H9 (cell line): ENCODE measurements around the gene RNPEP. TPM values are rescaled to one million over a fixed set of nuclear protein-coding genes. Genes with fewer than 3 reads are reported as not detected.
A peak's percentile ranks its signal among the peaks of the same experiment; 100 is the strongest.

Source experiments
- DNase-seq: peaks from one replicate; pipeline ENCODE4 v3.0.0-alpha.2; 2017
- H2AFZ ChIP-seq: one replicate; pipeline ENCODE4 v1.6.1; 2013; ENCODE audit warnings: mild to moderate bottlenecking, low read length, control low read depth, moderate library complexity
- H2AK5ac ChIP-seq: 2 replicates; pipeline ENCODE4 v1.6.1; 2013; ENCODE audit warnings: low read length, control low read depth, mixed read lengths; ENCODE audit not compliant: insufficient read length
- H2BK120ac ChIP-seq: one replicate; pipeline ENCODE4 v1.6.1; 2013; ENCODE audit warnings: low read depth, mild to moderate bottlenecking, low read length, control low read depth, inconsistent platforms; ENCODE audit not compliant: poor library complexity, severe bottlenecking
- H2BK12ac ChIP-seq: 2 replicates; pipeline ENCODE4 v1.6.1; 2013; ENCODE audit warnings: low read length, control low read depth, mixed read lengths, low read depth; ENCODE audit not compliant: insufficient read length
- H2BK15ac ChIP-seq: 2 replicates; pipeline ENCODE4 v1.6.1; 2013; ENCODE audit warnings: low read depth, low read length, control low read depth
- H2BK20ac ChIP-seq: one replicate; pipeline ENCODE4 v1.6.1; 2013; ENCODE audit warnings: low read depth, mild to moderate bottlenecking, low read length, control low read depth, inconsistent platforms; ENCODE audit not compliant: poor library complexity, severe bottlenecking
- H2BK5ac ChIP-seq: 2 replicates; pipeline ENCODE4 v1.6.1; 2013; ENCODE audit warnings: low read length, control low read depth, mixed read lengths; ENCODE audit not compliant: insufficient read length
- H3K14ac ChIP-seq: 2 replicates; pipeline ENCODE4 v1.6.1; 2013; ENCODE audit warnings: low read length, control low read depth; ENCODE audit not compliant: insufficient read depth
- H3K18ac ChIP-seq: 2 replicates; pipeline ENCODE4 v1.6.1; 2013; ENCODE audit warnings: low read depth, mild to moderate bottlenecking, mixed read lengths, low read length, control low read depth; ENCODE audit not compliant: insufficient read length
- H3K23ac ChIP-seq: 2 replicates; pipeline ENCODE4 v1.6.1; 2013; ENCODE audit warnings: low read length, control low read depth, mixed read lengths, low read depth; ENCODE audit not compliant: insufficient read length
- H3K23me2 ChIP-seq: 2 replicates; pipeline ENCODE4 v1.6.1; 2013; ENCODE audit warnings: low read depth, mild to moderate bottlenecking, mixed read lengths, low read length, control low read depth; ENCODE audit not compliant: insufficient read length, poor library complexity, severe bottlenecking
- H3K27ac ChIP-seq: 2 replicates; pipeline ENCODE4 v1.5.1; 2013; ENCODE audit warnings: low read length, control low read depth, mixed read lengths, low read depth; ENCODE audit not compliant: insufficient read length
- H3K27me3 ChIP-seq: 2 replicates; pipeline ENCODE4 v1.6.1; 2013; ENCODE audit warnings: low read length, control low read depth, inconsistent platforms; ENCODE audit not compliant: insufficient read depth
- H3K4ac ChIP-seq: 2 replicates; pipeline ENCODE4 v1.6.1; 2013; ENCODE audit warnings: low read depth, mild to moderate bottlenecking, control low read depth, inconsistent platforms, low read length, moderate library complexity
- H3K4me1 ChIP-seq: 2 replicates; pipeline ENCODE4 v1.6.1; 2013; ENCODE audit warnings: low read length, control low read depth, inconsistent platforms; ENCODE audit not compliant: insufficient read depth
- H3K4me2 ChIP-seq: 2 replicates; pipeline ENCODE4 v1.6.1; 2013; ENCODE audit warnings: low read length, control low read depth, mixed read lengths; ENCODE audit not compliant: insufficient read length, insufficient read depth
- H3K56ac ChIP-seq: 2 replicates; pipeline ENCODE4 v1.6.1; 2013; ENCODE audit warnings: low read depth, mild to moderate bottlenecking, mixed read lengths, low read length, control low read depth; ENCODE audit not compliant: insufficient read length
- H3K79me1 ChIP-seq: 2 replicates; pipeline ENCODE4 v1.6.1; 2013; ENCODE audit warnings: low read depth, mild to moderate bottlenecking, moderate library complexity, low read length, control low read depth, inconsistent platforms; ENCODE audit not compliant: insufficient read depth, poor library complexity, severe bottlenecking
- H3K79me2 ChIP-seq: 2 replicates; pipeline ENCODE4 v1.6.1; 2013; ENCODE audit warnings: low read length, control low read depth, inconsistent platforms; ENCODE audit not compliant: insufficient read depth
- H3K9ac ChIP-seq: 2 replicates; pipeline ENCODE4 v1.6.1; 2013; ENCODE audit warnings: low read length, control low read depth, mixed read lengths; ENCODE audit not compliant: insufficient read length; ENCODE audit errors: extremely low read depth
- H3K9me3 ChIP-seq: one replicate; pipeline ENCODE4 v1.6.1; 2013; ENCODE audit warnings: low read depth, low read length, inconsistent platforms; ENCODE audit not compliant: control insufficient read depth
- H3T11ph ChIP-seq: one replicate; pipeline ENCODE4 v1.6.1; 2013; ENCODE audit warnings: mild to moderate bottlenecking, low read length, control low read depth, inconsistent platforms
- H4K20me1 ChIP-seq: one replicate; pipeline ENCODE4 v1.6.1; 2013; ENCODE audit not compliant: control insufficient read depth, insufficient read length, insufficient read depth
- H4K5ac ChIP-seq: 2 replicates; pipeline ENCODE4 v1.6.1; 2013; ENCODE audit warnings: low read depth, mild to moderate bottlenecking, mixed read lengths, low read length, control low read depth; ENCODE audit not compliant: insufficient read length
- H4K8ac ChIP-seq: replicated peaks from 2 replicates; pipeline ENCODE4 v1.6.1; 2013; ENCODE audit warnings: low read length, control low read depth, mixed read lengths, low read depth; ENCODE audit not compliant: insufficient read length
- H4K91ac ChIP-seq: 2 replicates; pipeline ENCODE4 v1.6.1; 2013; ENCODE audit warnings: low read depth, mild to moderate bottlenecking, moderate library complexity, mixed read lengths, low read length, control low read depth; ENCODE audit not compliant: insufficient read length
- H3K27ac Mint-ChIP-seq, 3 experiments: 2 replicates in 2 of 3; 3 replicates in 1 of 3; pipeline ENCODE4 v1.8.0; 2020 to 2021; ENCODE audit warnings: mixed read lengths in 3 of 3, mild to moderate bottlenecking in 1 of 3, moderate library complexity in 1 of 3
- H3K27me3 Mint-ChIP-seq: 2 replicates; pipeline ENCODE4 v1.8.0; 2021; ENCODE audit warnings: low read depth, mild to moderate bottlenecking, moderate library complexity, mixed read lengths
- H3K36me3 Mint-ChIP-seq, 3 experiments: 2 replicates in 2 of 3; 3 replicates in 1 of 3; pipeline ENCODE4 v1.8.0; 2020 to 2021; ENCODE audit warnings: low read depth in 3 of 3, mixed read lengths in 3 of 3; ENCODE audit not compliant: insufficient read depth in 1 of 3
- H3K4me1 Mint-ChIP-seq, 2 experiments: 2 replicates each; pipeline ENCODE4 v1.8.0; 2020; ENCODE audit warnings: mixed read lengths in 2 of 2
- H3K4me3 Mint-ChIP-seq, 2 experiments: 2 replicates in 1 of 2; 3 replicates in 1 of 2; pipeline ENCODE4 v1.8.0; 2020 to 2021; ENCODE audit warnings: mild to moderate bottlenecking in 2 of 2, mixed read lengths in 2 of 2, moderate library complexity in 1 of 2
- H3K9me3 Mint-ChIP-seq, 2 experiments: 2 replicates in 1 of 2; 3 replicates in 1 of 2; pipeline ENCODE4 v1.8.0; 2020; ENCODE audit warnings: mild to moderate bottlenecking in 2 of 2, mixed read lengths in 2 of 2, moderate library complexity in 1 of 2
- WGBS: extraction: QIAGEN DNeasy Blood & Tissue Kit; methylation state at CpG from one replicate; pipeline ENCODE4 v1.1.7; 2013; ENCODE audit warnings: missing lambda C conversion rate, low lambda C conversion rate, mixed read lengths; ENCODE audit not compliant: insufficient read length; ENCODE audit errors: extremely low coverage; 5-methylcytosine and 5-hydroxymethylcytosine counted together
- total RNA-seq: library from RNA; stranded (reverse); gene quantifications from 2 replicates; pipeline ENCODE4 v1.2.1, GENCODE V29; 2021
- TF ChIP-seq, protein P1 (sequence below): fragments of 200-600 bp; sonication (generic); conservative IDR thresholded peaks from 3 replicates; pipeline ENCODE4 v1.8.0; 2021; ENCODE audit warnings: antibody characterized with exemption, mild to moderate bottlenecking

RNPEP gene
- total RNA-seq, 1 experiment from 2014 or later, result 49.9 TPM

DNA sequence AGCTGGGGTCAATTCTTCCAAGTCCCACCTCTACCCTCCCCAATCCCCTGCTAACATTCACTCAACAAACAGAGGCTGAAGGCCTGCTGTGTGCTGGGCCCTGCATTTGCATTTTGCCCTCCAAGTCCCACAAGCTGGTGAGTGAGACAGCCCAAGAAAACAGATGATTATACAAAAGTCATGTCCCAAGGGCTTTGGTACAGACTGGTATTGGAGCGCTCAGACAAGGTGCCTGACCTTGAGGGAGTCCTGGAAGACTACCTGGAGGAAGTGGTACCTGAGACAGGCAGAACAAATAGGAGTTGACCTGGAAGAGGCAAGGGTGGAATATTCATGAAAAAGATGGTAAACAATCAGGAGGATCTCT lies 40.3 kb upstream of the RNPEP start:
- peak overlapping the region; percentile 90 for H3K27ac ChIP-seq

More for the DNA sequence above, 40.3 kb upstream of the RNPEP start:
- H3K23me2 ChIP-seq, result peaks cover 6% of the 10 kb centered on the region
- TF ChIP-seq, protein P1, sequence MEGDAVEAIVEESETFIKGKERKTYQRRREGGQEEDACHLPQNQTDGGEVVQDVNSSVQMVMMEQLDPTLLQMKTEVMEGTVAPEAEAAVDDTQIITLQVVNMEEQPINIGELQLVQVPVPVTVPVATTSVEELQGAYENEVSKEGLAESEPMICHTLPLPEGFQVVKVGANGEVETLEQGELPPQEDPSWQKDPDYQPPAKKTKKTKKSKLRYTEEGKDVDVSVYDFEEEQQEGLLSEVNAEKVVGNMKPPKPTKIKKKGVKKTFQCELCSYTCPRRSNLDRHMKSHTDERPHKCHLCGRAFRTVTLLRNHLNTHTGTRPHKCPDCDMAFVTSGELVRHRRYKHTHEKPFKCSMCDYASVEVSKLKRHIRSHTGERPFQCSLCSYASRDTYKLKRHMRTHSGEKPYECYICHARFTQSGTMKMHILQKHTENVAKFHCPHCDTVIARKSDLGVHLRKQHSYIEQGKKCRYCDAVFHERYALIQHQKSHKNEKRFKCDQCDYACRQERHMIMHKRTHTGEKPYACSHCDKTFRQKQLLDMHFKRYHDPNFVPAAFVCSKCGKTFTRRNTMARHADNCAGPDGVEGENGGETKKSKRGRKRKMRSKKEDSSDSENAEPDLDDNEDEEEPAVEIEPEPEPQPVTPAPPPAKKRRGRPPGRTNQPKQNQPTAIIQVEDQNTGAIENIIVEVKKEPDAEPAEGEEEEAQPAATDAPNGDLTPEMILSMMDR, result no peak
- no peak overlapping the region for H4K91ac ChIP-seq
- H3K23ac ChIP-seq, result no peak overlapping the region
- Mint-ChIP-seq H3K27ac (peak overlapping the region; percentile 95 to 98 (median 97)), H3K36me3 (no peaks in the 10 kb centered on the region), H3K9me3 (no peaks in the 10 kb centered on the region), H3K27me3 (peaks cover 17% of the 10 kb centered on the region), H3K4me1 (peaks cover 26 to 47% of the 10 kb centered on the region in 2 experiments), H3K4me3 (peak overlapping the region; percentile 57 to 76; a peak in 4 of 5 replicates)
- no peak overlapping the region for H2AK5ac ChIP-seq
- H3K4ac ChIP-seq, result no peak overlapping the region
- H3K14ac ChIP-seq, result no peak overlapping the region
- no peaks in the 10 kb centered on the region for H3K79me2 ChIP-seq
- H3K18ac ChIP-seq, result no peak overlapping the region
- DNase-seq, result no peak
- H2BK120ac ChIP-seq, result no peak overlapping the region
- no peak overlapping the region for H2BK12ac ChIP-seq
- no peak overlapping the region for H2AFZ ChIP-seq
- no peak overlapping the region for H2BK15ac ChIP-seq
- no peak overlapping the region for H2BK5ac ChIP-seq
- H4K8ac ChIP-seq, result no peak overlapping the region
- no peak overlapping the region for H2BK20ac ChIP-seq
- no peak overlapping the region for H3K56ac ChIP-seq
- no peak overlapping the region for H3T11ph ChIP-seq
- H3K27me3 ChIP-seq, result peaks cover 2% of the 10 kb centered on the region; the same call in 1 of the 2 replicates
- H4K5ac ChIP-seq, result no peak overlapping the region
- no peaks in the 10 kb centered on the region for H3K9me3 ChIP-seq
- peak overlapping the region; percentile 60 for H3K4me2 ChIP-seq
- no CpG with 5 or more reads among the region's 1 CpG for WGBS
- H4K20me1 ChIP-seq, result no peaks in the 10 kb centered on the region
- peaks cover 6% of the 10 kb centered on the region for H3K4me1 ChIP-seq
- no peak overlapping the region for H3K9ac ChIP-seq
- H3K79me1 ChIP-seq, result no peaks in the 10 kb centered on the region
